Measurements from ENCODE around the gene ST6GALNAC2. TPM values are rescaled to one million over a fixed set of nuclear protein-coding genes. Genes with fewer than 3 reads are reported as not detected.

The ST6GALNAC2 gene
- total RNA-seq, 4 donors from 2014 or later: 15.2 to 39.9 (median 29.5) TPM

GRCh38 chr17:76538941-76539570 lies 46.6 kb downstream of the ST6GALNAC2 start:
- Histone ChIP-seq H3K4me3 (peak overlapping the region in 2 of 4 donors; percentile 54 to 67), H3K4me1 (peaks cover 16 to 95% (median 18%) of the 10 kb centered on the region in 3 donors), H3K27me3 (peaks cover 0 to 49% (median 3%) of the 10 kb centered on the region in 4 donors), H3K27ac (peak overlapping the region in 3 of 4 donors; percentile 57 to 87 (median 84)), H3K36me3 (no peaks in the 10 kb centered on the region), H3K9me3 (no peaks in the 10 kb centered on the region)
- WGBS, 2 donors: 84 to 92% methylated on average over 6 to 9 of the region's 9 CpGs
- TF ChIP-seq POLR2A (IDR thresholded peaks at IDR 0.05) (no peak), CTCF (IDR thresholded peaks at IDR 0.05) (no peak)
- intact Hi-C loops (cut with DNase I): no loop called here
- DNase-seq: no peak

- H3K36me3 ChIP-seq: no peaks in the 10 kb centered on the region
- no peaks in the 10 kb centered on the region for H3K9me3 ChIP-seq
- intact Hi-C loops (cut with DNase I): no loop called here
- peak overlapping the region; percentile 15 to 67 (median 47) for H3K4me3 ChIP-seq
- DNase-seq: no peak
- WGBS, 2 donors: 69 to 74% methylated on average over 4 to 8 of the region's 37 CpGs
- no peak for TF ChIP-seq POLR2A (IDR thresholded peaks at IDR 0.05)
- TF ChIP-seq CTCF (IDR thresholded peaks at IDR 0.05): no peak
- H3K27me3 ChIP-seq: peaks cover 0 to 47% (median 3%) of the 10 kb centered on the region in 4 donors
- peaks cover 16 to 88% (median 18%) of the 10 kb centered on the region in 3 donors for H3K4me1 ChIP-seq
- peak overlapping the region; percentile 32 to 87 (median 70) for H3K27ac ChIP-seq
Measured at GRCh38 chr17:76538281-76538931, 47.3 kb downstream of the ST6GALNAC2 start.

- intact Hi-C loops (cut with DNase I): no loop called here
- Histone ChIP-seq H3K27me3 (peaks cover 0 to 47% (median 3%) of the 10 kb centered on the region in 4 donors), H3K4me1 (peaks cover 16 to 81% (median 18%) of the 10 kb centered on the region in 3 donors), H3K27ac (peak within 1 kb of the TSS; percentile 32 to 87 (median 70)), H3K4me3 (peak within 1 kb of the TSS; percentile 15 to 67 (median 47)), H3K36me3 (no peaks in the 10 kb centered on the region), H3K9me3 (no peaks in the 10 kb centered on the region)
- no peak for DNase-seq
- WGBS, 2 donors: 0% methylated on average over 3 of the region's 95 CpGs; no CpG with 5 or more reads in 1 of the 2 donors
- TF ChIP-seq POLR2A (IDR thresholded peaks at IDR 0.05) (peak in 2 of 4 donors; percentile 24 to 54), CTCF (IDR thresholded peaks at IDR 0.05) (no peak)
Measured at GRCh38 chr17:76537578-76538280, 47.9 kb downstream of the ST6GALNAC2 start, which contains the start of gene CYGB. Gene CYGB, minus strand, starts transcription at chr17:76537709. Its CDS starts 167 bp downstream, at chr17:76537542.

GRCh38 chr17:76537288-76537577 lies 48.4 kb downstream of the ST6GALNAC2 start:
- Histone ChIP-seq H3K27me3 (peaks cover 0 to 47% (median 3%) of the 10 kb centered on the region in 4 donors), H3K36me3 (no peaks in the 10 kb centered on the region), H3K4me3 (peak overlapping the region; percentile 15 to 67 (median 47)), H3K27ac (peak overlapping the region; percentile 32 to 87 (median 70)), H3K4me1 (peaks cover 16 to 77% (median 21%) of the 10 kb centered on the region in 3 donors), H3K9me3 (no peaks in the 10 kb centered on the region)
- no peak for DNase-seq
- intact Hi-C loops (cut with DNase I): no loop called here
- 0 to 20% methylated on average over 1 to 2 of the region's 26 CpGs for WGBS, 2 donors
- TF ChIP-seq POLR2A (IDR thresholded peaks at IDR 0.05): no peak
- no peak for TF ChIP-seq CTCF (IDR thresholded peaks at IDR 0.05)
